ENCODE measurements around the gene NFU1. TPM values are rescaled to one million over a fixed set of nuclear protein-coding genes. Genes with fewer than 3 reads are reported as not detected.

Gene NFU1
- total RNA-seq, 4 donors from 2014 or later: 82.3 to 206 (median 117) TPM

DNA sequence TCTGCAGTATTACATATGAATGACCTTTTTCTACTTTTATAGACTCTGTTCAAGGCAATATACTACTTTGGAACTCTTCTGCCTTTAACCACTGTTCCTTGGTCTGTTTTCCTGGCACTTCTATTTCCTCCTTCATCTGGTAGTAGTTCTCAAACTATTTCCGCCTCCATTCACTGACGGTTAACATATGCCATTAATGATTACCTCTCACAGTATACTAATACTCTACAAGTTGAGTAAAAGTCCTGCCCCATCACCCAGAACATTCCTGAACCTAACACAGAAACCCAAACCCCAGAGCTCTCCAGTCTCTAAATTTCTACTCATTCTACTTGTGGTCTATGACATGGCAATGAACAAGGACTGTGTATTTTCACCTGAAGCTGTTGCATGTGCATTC is 54.7 kb downstream of the NFU1 start:
- TF ChIP-seq, protein P1, sequence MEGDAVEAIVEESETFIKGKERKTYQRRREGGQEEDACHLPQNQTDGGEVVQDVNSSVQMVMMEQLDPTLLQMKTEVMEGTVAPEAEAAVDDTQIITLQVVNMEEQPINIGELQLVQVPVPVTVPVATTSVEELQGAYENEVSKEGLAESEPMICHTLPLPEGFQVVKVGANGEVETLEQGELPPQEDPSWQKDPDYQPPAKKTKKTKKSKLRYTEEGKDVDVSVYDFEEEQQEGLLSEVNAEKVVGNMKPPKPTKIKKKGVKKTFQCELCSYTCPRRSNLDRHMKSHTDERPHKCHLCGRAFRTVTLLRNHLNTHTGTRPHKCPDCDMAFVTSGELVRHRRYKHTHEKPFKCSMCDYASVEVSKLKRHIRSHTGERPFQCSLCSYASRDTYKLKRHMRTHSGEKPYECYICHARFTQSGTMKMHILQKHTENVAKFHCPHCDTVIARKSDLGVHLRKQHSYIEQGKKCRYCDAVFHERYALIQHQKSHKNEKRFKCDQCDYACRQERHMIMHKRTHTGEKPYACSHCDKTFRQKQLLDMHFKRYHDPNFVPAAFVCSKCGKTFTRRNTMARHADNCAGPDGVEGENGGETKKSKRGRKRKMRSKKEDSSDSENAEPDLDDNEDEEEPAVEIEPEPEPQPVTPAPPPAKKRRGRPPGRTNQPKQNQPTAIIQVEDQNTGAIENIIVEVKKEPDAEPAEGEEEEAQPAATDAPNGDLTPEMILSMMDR (IDR thresholded peaks at IDR 0.05; ENCODE audit: low read depth): no peak

DNA sequence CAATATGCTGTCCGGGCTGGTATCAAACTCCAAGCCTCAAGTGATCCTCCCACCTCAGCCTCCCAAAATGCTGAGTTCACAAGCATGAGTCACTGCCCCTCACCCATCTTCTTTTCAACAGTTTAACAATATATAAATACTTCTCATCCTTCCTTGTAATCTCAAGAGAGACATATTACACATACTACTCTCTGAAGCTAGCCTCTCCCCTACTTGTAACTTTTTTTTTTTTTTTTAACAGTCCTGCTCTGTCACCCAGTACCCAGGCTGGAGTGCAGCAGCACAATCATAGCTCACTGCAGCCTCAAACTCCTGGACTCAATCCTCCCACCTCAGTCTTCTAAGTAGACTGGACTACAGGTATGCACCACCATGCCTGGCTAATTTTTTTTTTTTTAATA is 55.9 kb downstream of the NFU1 start:
- TF ChIP-seq, protein P1 (IDR thresholded peaks at IDR 0.05; ENCODE audit: low read depth): no peak

DNA sequence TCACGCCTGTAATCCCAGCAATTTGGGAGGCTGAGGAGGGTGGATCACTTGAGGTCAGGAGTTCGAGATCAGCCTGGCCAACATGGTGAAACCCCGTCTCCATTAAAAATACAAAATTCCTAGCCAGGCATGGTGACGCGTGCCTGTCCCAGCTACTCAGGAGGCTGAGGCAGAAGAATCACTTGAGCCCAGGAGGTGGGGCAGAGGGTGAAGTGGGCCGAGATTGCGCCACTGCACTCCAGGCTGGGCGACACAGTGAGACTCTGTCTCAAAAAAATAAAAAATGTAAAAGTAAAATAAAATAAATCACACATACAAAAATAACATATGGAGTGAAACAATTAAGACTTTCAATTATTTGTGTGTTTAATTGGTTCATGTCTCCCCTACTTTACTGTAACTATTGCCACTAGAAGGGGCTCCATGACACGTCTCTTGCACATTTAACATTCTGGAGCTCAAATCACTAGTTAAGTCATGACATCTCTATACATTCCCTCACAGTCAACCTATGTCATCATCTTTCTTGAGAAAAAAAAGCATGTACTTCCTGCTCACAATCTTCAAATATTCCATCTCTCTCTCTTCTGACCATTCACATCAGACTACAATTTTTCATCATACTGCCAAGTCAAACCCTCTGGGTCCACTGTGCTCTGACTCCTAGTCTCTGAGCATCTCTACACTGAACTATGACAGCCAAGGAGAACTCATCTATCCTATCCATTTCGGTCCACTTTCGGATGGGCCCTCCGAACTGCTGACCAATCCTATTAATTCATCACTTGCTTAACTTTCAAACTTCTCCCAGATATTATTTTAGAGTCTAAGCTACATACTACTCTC is 56.9 kb downstream of the NFU1 start:
- TF ChIP-seq, protein P1 (IDR thresholded peaks at IDR 0.05; ENCODE audit: low read depth): no peak

DNA sequence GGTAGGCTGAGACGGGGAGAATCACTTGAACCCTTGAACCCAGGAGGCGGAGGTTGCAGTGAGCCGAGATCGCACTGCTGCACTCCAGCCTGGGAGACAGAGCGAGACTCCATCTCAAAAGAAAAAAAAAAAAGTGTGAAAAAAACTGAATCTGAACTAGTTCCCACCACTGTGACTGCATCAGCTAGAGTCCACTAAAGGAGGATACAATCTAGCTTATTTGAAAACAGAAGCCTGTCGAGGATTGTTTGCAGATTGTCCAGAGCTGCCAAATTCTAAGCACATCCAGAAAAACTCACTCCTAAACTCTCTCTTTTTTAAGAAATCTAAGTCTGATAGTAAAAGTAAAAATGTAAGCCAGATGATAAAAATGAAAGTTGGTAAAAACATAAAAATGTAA is 60.8 kb downstream of the NFU1 start:
- TF ChIP-seq, protein P1 (IDR thresholded peaks at IDR 0.05; ENCODE audit: low read depth): no peak

DNA sequence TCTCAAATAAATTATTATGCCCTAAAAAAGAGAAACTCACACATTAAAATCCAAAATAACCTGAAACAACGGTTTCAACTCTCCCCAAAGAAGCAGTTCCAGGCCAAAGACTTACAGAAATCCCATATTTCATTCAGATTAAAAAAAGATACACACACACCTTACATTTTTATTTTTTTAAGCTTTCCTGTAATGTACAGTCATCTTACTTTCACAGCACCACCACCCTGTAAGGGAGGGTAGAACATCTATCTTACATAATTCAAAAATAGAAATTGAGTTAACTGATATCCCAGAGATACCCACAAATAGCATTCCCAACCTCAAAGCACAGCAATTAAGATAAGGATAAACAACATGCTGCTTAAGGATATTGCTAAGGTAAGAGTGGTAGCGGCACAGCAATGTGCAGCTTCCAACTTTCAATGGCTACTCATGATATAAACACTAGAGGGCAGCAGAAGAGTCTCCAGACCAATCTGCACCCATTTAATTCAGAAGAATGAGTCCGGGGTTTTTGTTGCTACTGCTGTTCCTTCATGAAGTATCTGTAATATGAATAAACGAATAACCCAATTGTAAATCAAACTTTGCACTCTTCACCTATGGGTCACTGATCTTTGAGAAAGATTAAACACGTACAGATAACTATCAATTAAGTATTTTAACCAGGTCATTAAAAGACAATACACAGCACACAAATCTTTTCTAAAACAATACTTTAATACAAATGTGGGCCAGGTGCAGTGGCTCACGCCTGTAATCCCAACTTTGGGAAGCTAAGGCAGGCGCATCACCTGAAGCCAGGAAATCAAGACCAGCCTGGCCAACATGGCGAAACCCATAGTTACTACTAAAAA is 61.5 kb downstream of the NFU1 start:
- TF ChIP-seq, protein P1 (IDR thresholded peaks at IDR 0.05; ENCODE audit: low read depth): no peak

DNA sequence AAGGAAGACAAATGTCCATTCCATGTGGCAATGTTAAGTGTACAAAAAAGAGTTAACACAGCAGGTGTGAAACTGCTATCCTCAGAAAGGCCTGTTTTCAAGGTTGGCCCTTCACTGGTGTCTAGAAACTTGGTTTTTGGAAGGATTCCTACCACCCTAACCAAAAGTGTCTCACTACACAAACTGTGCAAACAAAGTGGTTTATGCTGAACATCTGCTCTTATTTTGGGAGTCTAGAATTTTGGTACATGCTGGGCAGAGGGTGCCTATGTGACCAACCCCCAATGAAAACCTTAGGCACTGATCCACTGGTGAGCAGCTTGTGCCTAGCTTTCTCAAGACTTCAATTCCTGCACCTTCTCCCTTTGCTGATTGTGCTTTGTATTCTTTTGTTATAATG is 64.5 kb downstream of the NFU1 start:
- TF ChIP-seq, protein P1 (IDR thresholded peaks at IDR 0.05; ENCODE audit: low read depth): no peak

DNA sequence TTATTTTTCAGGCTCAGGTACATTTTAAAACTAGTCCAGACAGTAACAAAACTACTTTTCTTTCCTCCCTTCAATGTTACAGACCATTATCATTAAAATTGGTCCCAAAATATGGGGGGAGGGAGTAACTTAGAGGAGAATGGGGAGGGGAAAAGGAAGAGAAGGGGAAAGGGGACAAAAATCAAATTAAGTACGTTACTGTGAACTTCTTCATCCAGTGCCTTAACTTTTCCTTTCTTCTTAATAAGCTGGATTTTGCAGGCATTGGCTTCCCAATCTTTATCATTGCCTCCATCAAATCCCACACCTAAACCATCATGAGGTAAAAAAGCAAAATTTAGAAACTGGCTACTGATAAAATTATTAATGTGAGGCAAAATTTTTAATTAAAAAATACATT is 67.4 kb downstream of the NFU1 start:
- TF ChIP-seq, protein P1 (IDR thresholded peaks at IDR 0.05; ENCODE audit: low read depth): no peak

Measured in subcutaneous adipose tissue (tissue), 4 donors.